K562 (cell line): ENCODE results near the gene SPIRE1.

ENCODE experiments used
- CBX3 ChIP-seq, 2 experiments: IDR thresholded peaks; 1 replicate in 1 of 2; 2 replicates in 1 of 2; pipeline ENCODE4 v1.6.1; 2012; ENCODE audit warnings: inconsistent platforms in 2 of 2, low read length in 2 of 2, borderline replicate concordance in 1 of 2, control low read depth in 1 of 2
- FIP1L1 ChIP-seq: fragments of 200-400 bp; formaldehyde crosslinking; IDR thresholded peaks from 2 replicates; pipeline ENCODE4 v1.6.1; 2018; ENCODE audit warnings: mild to moderate bottlenecking, low read depth, low read length; ENCODE audit not compliant: poor library complexity, severe bottlenecking
- RNF219 ChIP-seq: fragments of 250-450 bp; sonication (Bioruptor Pico); IDR thresholded peaks from 2 replicates; pipeline ENCODE4 v1.5.0; 2022; ENCODE audit warnings: mild to moderate bottlenecking
- TBP ChIP-seq: optimal IDR thresholded peaks from 2 replicates; pipeline ENCODE3; 2011; ENCODE audit warnings: low read depth, low read length, improper control_type of control experiment
- ZNF444 ChIP-seq: fragments of 250-450 bp; sonication (Bioruptor Pico); IDR thresholded peaks from 2 replicates; pipeline ENCODE4 v1.4.0; 2020; ENCODE audit warnings: mild to moderate bottlenecking, moderate library complexity

DNA sequence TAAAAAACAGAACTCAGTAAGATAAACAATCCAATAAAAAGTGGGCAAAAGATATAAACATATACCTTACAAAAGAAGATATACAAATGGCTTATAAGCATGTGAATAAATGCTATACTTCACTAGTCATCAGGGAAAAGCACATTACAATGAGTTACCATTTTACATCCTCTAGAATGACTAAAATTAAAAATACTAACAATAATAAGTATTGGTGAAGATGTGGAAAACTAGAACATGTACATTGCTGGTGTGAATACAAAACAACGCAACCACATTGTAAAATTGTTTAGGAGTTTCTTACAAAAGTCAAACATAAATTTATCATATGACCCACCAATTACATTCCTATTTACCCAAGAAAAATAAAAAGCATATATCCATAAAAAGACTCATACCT is 80.1 kb downstream of the SPIRE1 start:
- TF ChIP-seq RNF219 (CRISPR knock-in tag) = no peak
- no peak for TF ChIP-seq TBP
- no peak for TF ChIP-seq ZNF444 (CRISPR knock-in tag)
- TF ChIP-seq CBX3 (IDR thresholded peaks at IDR 0.05; ENCODE audit: borderline replicate concordance in 1 of 2, low read length in 2 of 2) = no peak
- TF ChIP-seq FIP1L1 = no peak
